Measurements from ENCODE around the gene MYO1F.
"Not testable (repeated sequence)": the region's sequence is repeated elsewhere in the genome, so short reads cannot be mapped to it uniquely, and the experiment has no call there.

MYO1F gene

GRCh38 chr19:8577247-8577646 is at the start of gene MYO1F:
Gene MYO1F, minus strand, starts transcription at chr19:8577442. Its CDS starts 133 bp downstream, at chr19:8577309.
- DNase-seq (ENCODE audit: low read depth): no peak

- DNase-seq (ENCODE audit: low read depth): no peak
Measured at GRCh38 chr19:8626842-8627241, 49.6 kb upstream of the MYO1F start.

- DNase-seq (ENCODE audit: low read depth): not testable (repeated sequence)
Measured at GRCh38 chr19:8622886-8623285, 45.6 kb upstream of the MYO1F start.

GRCh38 chr19:8618751-8619150 is 41.5 kb upstream of the MYO1F start:
- no peak for DNase-seq (ENCODE audit: low read depth)

GRCh38 chr19:8617984-8618383 is 40.7 kb upstream of the MYO1F start:
- no peak for DNase-seq (ENCODE audit: low read depth)

- not testable (repeated sequence) for DNase-seq (ENCODE audit: low read depth)
Measured at GRCh38 chr19:8617325-8617724, 40.1 kb upstream of the MYO1F start.

GRCh38 chr19:8616861-8617260 is 39.6 kb upstream of the MYO1F start:
- DNase-seq (ENCODE audit: low read depth): no peak

GRCh38 chr19:8615813-8616596 is 38.8 kb upstream of the MYO1F start:
- peak; percentile 28 for DNase-seq (ENCODE audit: low read depth)

- DNase-seq (ENCODE audit: low read depth): no peak
Measured at GRCh38 chr19:8615024-8615423, 37.8 kb upstream of the MYO1F start.

GRCh38 chr19:8614455-8614854 is 37.2 kb upstream of the MYO1F start:
- no peak for DNase-seq (ENCODE audit: low read depth)

GRCh38 chr19:8612807-8613171 is 35.5 kb upstream of the MYO1F start:
- no peak for DNase-seq (ENCODE audit: low read depth)

- DNase-seq (ENCODE audit: low read depth): no peak
Measured at GRCh38 chr19:8611877-8612806, 34.9 kb upstream of the MYO1F start.

- DNase-seq (ENCODE audit: low read depth): no peak
Measured at GRCh38 chr19:8611391-8611876, 34.2 kb upstream of the MYO1F start.

GRCh38 chr19:8610936-8611300 is 33.7 kb upstream of the MYO1F start:
- no peak for DNase-seq (ENCODE audit: low read depth)

GRCh38 chr19:8610041-8610935 is 33.0 kb upstream of the MYO1F start, which contains the start of gene ADAMTS10:
Gene ADAMTS10, minus strand, starts transcription at chr19:8610715. Its CDS starts 5,005 bp downstream, at chr19:8605710.
- no peak for DNase-seq (ENCODE audit: low read depth)

GRCh38 chr19:8609279-8610040 is 32.2 kb upstream of the MYO1F start:
- DNase-seq (ENCODE audit: low read depth): no peak

GRCh38 chr19:8608941-8609278 is 31.7 kb upstream of the MYO1F start:
- DNase-seq (ENCODE audit: low read depth): no peak

- DNase-seq (ENCODE audit: low read depth): no peak
Measured at GRCh38 chr19:8607386-8607785, 30.1 kb upstream of the MYO1F start.

- no peak for DNase-seq (ENCODE audit: low read depth)
Measured at GRCh38 chr19:8605514-8605913, 28.3 kb upstream of the MYO1F start.

- DNase-seq (ENCODE audit: low read depth): no peak
Measured at GRCh38 chr19:8601796-8602195, 24.6 kb upstream of the MYO1F start.

- no peak for DNase-seq (ENCODE audit: low read depth)
Measured at GRCh38 chr19:8600816-8601215, 23.6 kb upstream of the MYO1F start.

Data from stimulated activated CD8-positive, alpha-beta memory T cell treated with anti-CD3 and anti-CD28 coated beads, Interleukin-12 subunit alpha, Interleukin-12 subunit beta, amount 100 ng/mL, for 1 hour (primary cell).